DOHH2 (cell line): ENCODE results near the gene MBD6.

Source experiments
- CTCF ChIP-seq: fragments of 200-600 bp; sonication (generic); IDR thresholded peaks from one replicate; pipeline ENCODE4 v1.5.1; 2014; ENCODE audit warnings: antibody characterized with exemption, mild to moderate bottlenecking, low read depth, low read length; ENCODE audit not compliant: poor library complexity, severe bottlenecking
- EZH2phosphoT487 ChIP-seq: fragments of 200-600 bp; sonication (generic); IDR thresholded peaks from 2 replicates; pipeline ENCODE4 v1.6.1; 2017; ENCODE audit warnings: borderline replicate concordance, mild to moderate bottlenecking, antibody characterized with exemption, low read length, moderate library complexity, mixed read lengths

DNA sequence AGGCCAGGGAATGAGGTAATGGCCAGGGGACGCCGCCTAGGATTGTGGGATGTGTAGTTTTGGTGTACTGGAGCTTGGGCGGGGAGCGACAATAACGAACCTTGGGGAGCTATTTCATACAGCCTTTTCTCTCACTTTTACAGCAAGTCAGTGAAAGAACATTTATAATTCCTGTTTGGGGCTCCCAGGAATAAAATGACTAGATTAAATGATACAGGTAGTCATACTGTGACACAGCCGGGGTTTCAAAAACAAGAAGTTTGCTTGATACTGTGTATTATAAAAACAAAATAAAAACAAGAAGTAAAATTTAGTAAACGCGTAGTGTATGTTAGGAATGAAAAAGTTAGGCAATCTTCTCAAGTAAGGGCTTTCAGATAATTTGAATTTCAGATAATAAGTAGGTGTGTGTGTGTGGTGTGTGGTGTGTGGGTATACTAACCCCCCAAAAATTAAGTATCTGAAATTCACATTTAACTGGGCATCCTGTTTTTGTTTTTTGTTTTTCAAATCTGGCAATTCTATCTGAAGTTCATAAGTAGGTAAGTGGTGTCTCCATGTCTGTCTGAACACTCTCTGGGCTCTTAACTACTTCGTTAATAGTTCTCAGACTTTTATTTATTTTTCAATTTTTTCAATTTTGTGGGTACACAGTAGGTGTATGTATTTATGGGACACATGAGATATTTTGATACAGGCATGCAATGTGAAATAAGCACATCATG, 24.8 kb downstream of the MBD6 start:
- TF ChIP-seq CTCF (no peak), EZH2phosphoT487 (no peak)
